ENCODE data around the gene KIF26B. TPM values are rescaled to one million over a fixed set of nuclear protein-coding genes. Genes with fewer than 3 reads are reported as not detected.

The KIF26B gene
- total RNA-seq, 1 donor from 2014 or later = 3.4 TPM

GRCh38 chr1:245698860-245699259 lies 544.1 kb downstream of the KIF26B start:
- DNase-seq (no peak), ATAC-seq (no peak)
- intact Hi-C loops (cut with DNase I) = no loop called here
- no peak overlapping the region for H3K27ac ChIP-seq
- TF ChIP-seq CTCF (IDR thresholded peaks at IDR 0.05) = no peak
- no peaks in the 10 kb centered on the region for H3K27me3 ChIP-seq
- H3K9me3 ChIP-seq = no peaks in the 10 kb centered on the region
- H3K4me3 ChIP-seq = no peak overlapping the region
- no peaks in the 10 kb centered on the region for H3K4me1 ChIP-seq
- H3K36me3 ChIP-seq = no peaks in the 10 kb centered on the region

- ATAC-seq (no peak), DNase-seq (no peak)
- no peak for TF ChIP-seq CTCF (IDR thresholded peaks at IDR 0.05)
- Histone ChIP-seq H3K27ac (no peak overlapping the region), H3K36me3 (no peaks in the 10 kb centered on the region), H3K9me3 (no peaks in the 10 kb centered on the region), H3K4me1 (no peaks in the 10 kb centered on the region), H3K27me3 (no peaks in the 10 kb centered on the region), H3K4me3 (no peak overlapping the region)
- intact Hi-C loops (cut with DNase I) = no loop called here
Measured at GRCh38 chr1:245700631-245701030, 545.8 kb downstream of the KIF26B start.

GRCh38 chr1:245701631-245702030 lies 546.8 kb downstream of the KIF26B start:
- no peaks in the 10 kb centered on the region for H3K9me3 ChIP-seq
- no peak overlapping the region for H3K4me3 ChIP-seq
- H3K36me3 ChIP-seq = no peaks in the 10 kb centered on the region
- H3K27ac ChIP-seq = no peak overlapping the region
- intact Hi-C loops (cut with DNase I) = no loop called here
- TF ChIP-seq CTCF (IDR thresholded peaks at IDR 0.05) = no peak
- ATAC-seq (no peak), DNase-seq (no peak)
- no peaks in the 10 kb centered on the region for H3K27me3 ChIP-seq
- no peaks in the 10 kb centered on the region for H3K4me1 ChIP-seq

GRCh38 chr1:245702346-245702745 lies 547.6 kb downstream of the KIF26B start:
- no peak overlapping the region for H3K4me3 ChIP-seq
- ATAC-seq (no peak), DNase-seq (no peak)
- H3K9me3 ChIP-seq = no peaks in the 10 kb centered on the region
- H3K27ac ChIP-seq = no peak overlapping the region
- no peak for TF ChIP-seq CTCF (IDR thresholded peaks at IDR 0.05)
- no peaks in the 10 kb centered on the region for H3K4me1 ChIP-seq
- intact Hi-C loops (cut with DNase I) = no loop called here
- H3K36me3 ChIP-seq = no peaks in the 10 kb centered on the region
- no peaks in the 10 kb centered on the region for H3K27me3 ChIP-seq

- intact Hi-C loops (cut with DNase I) = no loop called here
- no peak for TF ChIP-seq CTCF (IDR thresholded peaks at IDR 0.05)
- H3K27ac ChIP-seq = no peak overlapping the region
- no peaks in the 10 kb centered on the region for H3K27me3 ChIP-seq
- H3K4me3 ChIP-seq = no peak overlapping the region
- no peaks in the 10 kb centered on the region for H3K36me3 ChIP-seq
- ATAC-seq (no peak), DNase-seq (no peak)
- no peaks in the 10 kb centered on the region for H3K9me3 ChIP-seq
- H3K4me1 ChIP-seq = no peaks in the 10 kb centered on the region
Measured at GRCh38 chr1:245704341-245704740, 549.6 kb downstream of the KIF26B start.

GRCh38 chr1:245704765-245705164 lies 550.0 kb downstream of the KIF26B start:
- H3K27me3 ChIP-seq = no peaks in the 10 kb centered on the region
- no peak for TF ChIP-seq CTCF (IDR thresholded peaks at IDR 0.05)
- ATAC-seq = no peak
- H3K27ac ChIP-seq = no peak overlapping the region
- intact Hi-C loops (cut with DNase I) = no loop called here
- no peak for DNase-seq
- H3K4me3 ChIP-seq = no peak overlapping the region
- H3K9me3 ChIP-seq = no peaks in the 10 kb centered on the region
- H3K4me1 ChIP-seq = no peaks in the 10 kb centered on the region
- no peaks in the 10 kb centered on the region for H3K36me3 ChIP-seq

All from upper lobe of right lung (tissue), 1 donor.